Coronary artery (tissue), 2 donors: ENCODE measurements around the gene KCND2.

Experiments
- DNase-seq: peaks from one replicate; pipeline ENCODE4 v3.0.0-alpha.2; 2017; ENCODE audit warnings: low spot score
- H3K27ac ChIP-seq, 2 donors: fragments of 200-600 bp; sonication (generic); one replicate each; pipeline ENCODE4 v1.5.1; 2016 to 2019
- H3K4me3 ChIP-seq: fragments of 200-600 bp; sonication (generic); 2 replicates; pipeline ENCODE4 v1.5.1; 2016; ENCODE audit warnings: mild to moderate bottlenecking, moderate library complexity
- CTCF ChIP-seq: fragments of 200-600 bp; sonication (generic); IDR thresholded peaks from one replicate; pipeline ENCODE4 v1.5.1; 2019; ENCODE audit warnings: antibody characterized with exemption

KCND2 gene

GRCh38 chr7:120502825-120503224, 229.8 kb downstream of the KCND2 start:
- Histone ChIP-seq H3K27ac (no peak overlapping the region), H3K4me3 (no peak overlapping the region)
- TF ChIP-seq CTCF, result no peak
- DNase-seq, result no peak

GRCh38 chr7:120504386-120504785, 231.4 kb downstream of the KCND2 start:
- no peak overlapping the region for H3K27ac ChIP-seq
- TF ChIP-seq CTCF, result no peak
- no peak for DNase-seq
- H3K4me3 ChIP-seq, result no peak overlapping the region

- no peak overlapping the region for H3K27ac ChIP-seq
- no peak for DNase-seq
- TF ChIP-seq CTCF, result no peak
- H3K4me3 ChIP-seq, result no peak overlapping the region
Observed at GRCh38 chr7:120505770-120506169, 232.8 kb downstream of the KCND2 start.

- no peak overlapping the region for H3K4me3 ChIP-seq
- no peak for TF ChIP-seq CTCF
- no peak overlapping the region for H3K27ac ChIP-seq
- no peak for DNase-seq
Observed at GRCh38 chr7:120512701-120513100, 239.7 kb downstream of the KCND2 start.

- Histone ChIP-seq H3K27ac (no peak overlapping the region), H3K4me3 (no peak overlapping the region)
- TF ChIP-seq CTCF, result no peak
- no peak for DNase-seq
Observed at GRCh38 chr7:120519224-120519623, 246.2 kb downstream of the KCND2 start.

- DNase-seq, result no peak
- Histone ChIP-seq H3K27ac (no peak overlapping the region), H3K4me3 (no peak overlapping the region)
- TF ChIP-seq CTCF, result no peak
Observed at GRCh38 chr7:120521761-120522737, 249.1 kb downstream of the KCND2 start.

- no peak for DNase-seq
- Histone ChIP-seq H3K4me3 (no peak overlapping the region), H3K27ac (no peak overlapping the region)
- no peak for TF ChIP-seq CTCF
Observed at GRCh38 chr7:120523985-120524384, 251.0 kb downstream of the KCND2 start.
